AG08395 (cell line): ENCODE results near the gene PDE4D.

Experiments
- DNase-seq: peaks from one replicate; pipeline ENCODE4 v3.0.0; 2012; ENCODE audit warnings: mixed read lengths, low spot score

The PDE4D gene

GRCh38 chr5:59358005-59358861 is 535.3 kb downstream of the PDE4D start:
- no peak for DNase-seq

DNA sequence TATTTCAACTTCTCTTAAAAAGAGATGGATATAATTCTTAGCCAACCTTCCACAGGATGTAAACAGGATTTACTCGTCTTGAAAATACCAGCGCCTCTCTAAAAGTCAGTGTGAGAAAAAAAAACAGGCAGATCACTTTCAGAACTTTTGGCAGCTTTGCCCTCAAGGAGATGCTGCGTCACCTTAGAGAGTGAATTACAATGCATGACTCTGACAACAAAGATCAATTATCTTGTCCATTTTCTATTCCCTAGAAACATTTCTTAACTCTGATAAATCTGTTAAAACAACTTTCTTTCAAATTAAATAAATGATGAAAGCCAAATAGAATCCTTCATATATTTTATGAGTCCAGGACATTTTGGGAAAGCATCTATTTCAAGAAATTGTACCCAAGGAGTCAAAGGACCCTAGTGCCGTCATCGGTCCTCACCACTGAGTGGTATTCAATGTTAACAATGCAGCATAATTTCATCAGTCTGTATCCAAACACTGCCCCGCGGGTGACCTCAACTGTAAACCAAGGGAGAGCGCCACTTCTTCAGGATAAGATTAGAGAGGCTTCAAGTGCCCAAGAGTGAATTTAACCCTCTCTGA is 536.0 kb downstream of the PDE4D start:
- DNase-seq: no peak

- no peak for DNase-seq
Observed at GRCh38 chr5:59356813-59357380, 536.6 kb downstream of the PDE4D start.

GRCh38 chr5:59354811-59355210 is 538.7 kb downstream of the PDE4D start:
- DNase-seq: no peak

DNA sequence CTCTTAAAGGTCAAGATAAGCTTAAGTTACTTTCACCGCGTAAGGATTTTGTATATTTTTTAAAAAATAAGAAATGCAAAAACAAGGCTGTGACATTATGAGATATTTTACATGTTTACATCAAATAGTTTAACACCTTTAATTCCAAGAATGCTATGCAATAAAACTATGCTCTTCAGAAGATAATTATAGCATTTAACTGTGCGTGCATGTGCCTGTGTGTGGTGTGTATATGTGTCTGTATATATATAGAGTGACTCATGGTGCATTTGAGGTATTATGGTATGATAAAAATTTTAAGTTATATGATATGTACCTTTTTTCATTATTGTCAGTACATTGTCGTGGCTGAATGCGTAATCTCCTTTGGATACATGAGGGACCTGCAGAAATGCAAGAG is 539.3 kb downstream of the PDE4D start:
- DNase-seq: no peak

DNA sequence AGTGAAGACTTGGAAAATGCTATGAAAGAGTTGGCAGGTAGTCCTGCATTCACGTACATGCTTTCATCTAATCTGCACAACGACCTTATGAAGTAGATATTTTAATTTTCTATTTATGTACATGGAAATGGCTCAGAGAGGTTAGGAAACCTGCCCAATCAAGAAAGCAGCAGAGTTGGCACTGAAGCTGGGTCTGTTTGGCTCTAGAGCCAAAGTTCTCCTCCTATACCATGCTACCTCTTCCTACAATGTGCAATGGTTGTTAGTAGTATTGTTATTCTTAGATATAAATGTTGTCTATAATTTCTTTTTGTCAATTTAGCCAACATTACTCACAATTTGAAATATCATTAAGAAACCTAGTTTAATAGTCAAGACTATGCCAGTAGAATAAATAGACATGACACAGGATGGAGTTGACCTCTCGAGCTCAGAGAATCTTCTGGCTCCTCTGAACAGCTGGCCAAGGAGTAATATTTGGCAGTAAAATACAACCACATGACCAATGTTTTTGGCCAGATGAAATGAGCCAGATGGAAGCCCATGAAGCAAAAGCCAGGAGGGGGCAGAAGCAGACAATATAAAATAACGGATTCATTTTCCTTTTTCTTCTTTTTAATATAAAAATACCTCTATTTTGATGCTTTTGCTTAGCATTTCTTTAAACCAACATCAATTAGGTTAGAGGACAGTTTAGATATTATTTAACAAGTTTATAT is 542.3 kb downstream of the PDE4D start:
- no peak for DNase-seq

- DNase-seq: no peak
Observed at GRCh38 chr5:59348189-59348588, 545.3 kb downstream of the PDE4D start.

DNA sequence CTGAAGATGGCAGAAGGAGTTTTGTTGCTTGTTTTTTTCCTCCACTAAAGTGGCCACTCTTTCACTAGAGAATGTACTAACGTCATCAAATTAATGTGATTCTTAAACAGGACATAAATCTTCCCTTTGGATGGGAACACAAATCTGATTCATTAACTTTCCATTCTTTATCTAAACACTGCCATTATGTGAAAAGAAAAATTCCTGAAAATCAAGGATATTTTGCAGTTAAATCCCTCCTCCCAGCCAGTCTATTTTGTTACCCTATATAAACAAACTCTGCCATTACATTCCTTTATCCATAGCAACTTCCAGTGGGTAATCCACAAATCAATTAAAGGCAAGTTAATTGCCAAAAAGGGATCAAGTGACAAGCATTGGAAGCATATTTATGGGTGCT is 546.5 kb downstream of the PDE4D start:
- no peak for DNase-seq

GRCh38 chr5:59346514-59346913 is 547.0 kb downstream of the PDE4D start:
- DNase-seq: no peak

DNA sequence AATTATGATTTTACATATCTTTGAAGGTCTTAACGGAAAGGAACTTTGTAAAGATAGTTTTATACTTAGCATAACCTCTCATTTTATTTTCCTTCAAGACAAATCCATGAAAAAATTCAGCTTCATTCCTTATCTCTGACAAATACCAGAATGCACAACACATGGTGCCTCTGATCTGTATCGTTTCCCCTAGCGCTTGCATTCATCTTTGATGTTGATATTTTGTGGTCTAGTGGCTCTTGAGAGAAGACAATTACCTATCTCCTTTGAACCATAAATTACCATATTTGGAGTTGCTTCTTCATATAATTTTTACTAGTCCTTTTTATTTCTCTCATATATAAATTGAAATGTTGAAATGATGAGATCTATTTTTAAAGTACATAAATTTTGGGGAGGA is 551.3 kb downstream of the PDE4D start:
- DNase-seq: no peak

DNA sequence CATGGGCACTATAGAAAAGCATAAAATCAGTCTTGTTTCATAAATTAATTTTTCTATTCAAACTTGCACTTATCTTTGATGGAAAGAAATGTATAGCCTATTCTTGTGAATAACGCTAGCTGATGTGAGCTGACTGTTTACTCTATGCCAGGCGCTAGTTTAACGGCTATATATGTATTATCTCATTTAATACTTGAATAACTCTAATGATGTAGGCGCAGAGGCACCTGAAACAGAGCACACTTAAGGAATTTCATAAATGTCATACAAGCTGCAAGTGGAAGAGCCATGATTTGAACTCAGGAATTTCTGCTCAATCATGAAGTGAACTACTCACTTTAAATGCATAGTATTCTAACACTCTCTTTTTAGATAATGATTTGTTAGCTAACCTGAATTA is 551.8 kb downstream of the PDE4D start:
- no peak for DNase-seq

DNA sequence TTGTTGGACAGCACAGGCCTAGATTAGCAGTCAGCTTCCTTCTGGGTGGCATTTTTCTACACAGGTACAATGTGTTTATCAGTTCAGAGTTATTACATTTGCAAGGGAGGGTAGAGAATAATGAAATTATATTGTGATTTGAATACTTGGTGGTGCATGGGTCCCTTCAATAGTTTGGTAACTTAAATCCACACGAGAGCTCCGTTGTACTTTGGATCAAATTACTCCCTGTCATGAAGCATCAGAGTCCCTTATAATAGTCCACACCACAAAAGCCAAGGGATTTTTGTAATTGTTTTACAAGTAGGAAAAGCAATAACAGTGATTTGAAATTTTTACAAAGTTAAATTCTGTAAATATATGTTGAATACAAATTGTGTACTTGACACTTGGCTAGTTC is 552.4 kb downstream of the PDE4D start:
- DNase-seq: no peak

DNA sequence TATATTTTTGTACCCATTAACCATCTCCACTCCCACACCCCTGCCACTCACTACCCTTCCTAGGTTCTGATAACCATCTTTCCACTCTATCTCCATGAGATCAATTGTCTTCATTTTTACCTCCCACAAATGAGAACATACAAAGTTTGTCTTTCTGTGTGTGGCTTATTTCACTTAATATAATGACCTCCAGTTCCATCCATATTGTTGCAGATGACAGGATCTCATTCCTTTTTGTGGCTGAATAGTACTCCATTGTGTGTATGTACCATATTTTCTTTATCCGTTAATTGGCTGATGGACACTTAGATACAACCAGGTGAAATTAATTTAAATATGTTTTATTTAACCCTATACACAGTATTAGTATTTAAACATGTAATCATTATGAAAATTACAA is 552.9 kb downstream of the PDE4D start:
- DNase-seq: no peak

DNA sequence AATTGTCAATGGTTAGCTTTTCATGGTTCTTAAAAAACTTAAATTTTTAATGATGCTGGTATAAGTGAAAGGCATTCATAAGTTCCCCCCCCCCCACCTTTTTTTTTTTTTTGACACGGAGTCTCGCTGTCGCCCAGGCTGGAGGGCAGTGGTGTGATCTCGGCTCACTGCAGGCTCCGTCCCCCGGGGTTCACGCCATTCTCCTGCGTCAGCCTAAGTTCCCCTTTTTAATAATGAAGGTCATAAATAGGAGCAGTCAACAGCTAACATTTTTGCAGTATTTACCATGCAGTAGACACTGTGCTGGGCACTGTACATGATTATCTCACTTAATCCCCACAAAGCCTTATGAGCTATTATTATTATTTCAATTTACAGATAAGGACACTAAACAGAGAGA is 556.3 kb downstream of the PDE4D start:
- no peak for DNase-seq

DNA sequence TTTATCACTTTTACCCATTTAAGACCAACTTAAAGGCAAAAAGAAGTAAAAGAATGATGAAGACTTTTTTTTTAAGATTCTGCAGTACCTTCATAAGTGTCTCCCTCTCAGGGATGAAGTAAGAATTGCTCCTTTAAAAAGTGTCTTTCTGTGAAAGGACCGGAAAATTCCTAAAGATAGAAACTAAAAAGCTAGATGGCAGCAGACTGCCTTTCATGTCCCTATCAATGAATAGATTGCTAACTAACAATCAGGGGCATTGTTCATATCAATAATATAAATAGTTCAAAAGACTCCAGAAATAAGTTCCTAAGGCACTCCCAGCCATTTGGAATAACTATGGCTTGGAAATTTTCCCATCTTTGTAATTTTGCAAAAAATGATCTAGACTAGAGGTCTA is 558.0 kb downstream of the PDE4D start:
- no peak for DNase-seq

- no peak for DNase-seq
Observed at GRCh38 chr5:59333416-59333815, 560.1 kb downstream of the PDE4D start.

- no peak for DNase-seq
Observed at GRCh38 chr5:59332236-59332973, 561.1 kb downstream of the PDE4D start.

DNA sequence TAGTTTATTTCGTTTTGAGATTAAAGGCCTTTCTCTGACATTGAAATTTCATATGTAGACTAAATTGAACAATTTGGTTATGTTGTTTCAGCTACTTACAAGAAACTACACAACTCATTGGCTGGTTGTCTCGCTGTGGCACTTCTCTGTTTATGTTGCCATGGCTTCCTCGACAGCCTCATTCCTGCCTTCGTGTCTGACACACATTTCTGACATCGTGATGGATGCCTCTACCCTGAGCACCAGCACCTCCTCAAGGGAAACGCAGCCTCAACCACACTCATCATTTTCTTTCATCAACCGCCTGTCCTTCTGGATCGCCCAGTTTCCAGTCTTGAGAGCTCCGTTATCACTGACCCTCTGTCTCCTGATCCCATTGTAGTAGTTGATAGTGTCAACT is 562.8 kb downstream of the PDE4D start:
- DNase-seq: no peak

GRCh38 chr5:59328709-59329296 is 564.7 kb downstream of the PDE4D start:
- DNase-seq: no peak

DNA sequence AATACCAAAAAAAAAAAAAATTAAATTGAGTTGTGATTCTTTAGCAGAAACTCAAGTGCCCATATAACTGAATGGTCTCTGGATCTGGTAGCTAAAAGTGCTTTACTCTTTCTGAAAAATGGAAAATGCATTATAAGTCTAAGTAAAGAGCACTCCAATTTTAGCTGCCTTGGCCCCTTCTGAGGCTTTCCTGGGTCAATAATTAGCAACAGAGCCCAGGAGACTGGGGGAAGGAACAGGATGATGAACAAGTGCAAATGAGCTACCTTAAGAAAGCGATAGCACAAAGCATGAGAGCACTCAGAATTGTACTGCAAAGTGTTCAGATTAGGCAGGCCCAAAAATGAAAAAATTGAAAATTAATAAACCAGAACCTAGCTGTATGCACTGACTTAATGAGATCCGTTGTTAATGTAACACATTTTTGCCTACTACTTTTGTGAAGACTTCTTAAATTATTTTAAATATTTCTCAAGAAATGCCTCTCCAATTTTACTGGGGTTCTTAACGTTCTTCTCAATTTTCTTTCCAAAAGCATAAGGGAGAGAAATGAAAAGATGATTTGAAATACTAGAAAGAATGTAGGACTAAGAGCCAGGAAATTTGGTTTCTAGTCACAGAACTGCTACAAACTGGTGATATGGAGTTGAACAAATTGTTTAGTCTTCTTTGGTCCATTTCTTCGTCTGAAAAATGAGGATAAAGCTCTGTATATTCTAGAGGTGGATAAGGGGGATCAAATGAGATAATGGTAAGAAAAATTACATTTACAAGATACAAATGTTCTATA is 566.1 kb downstream of the PDE4D start:
- DNase-seq: no peak

- DNase-seq: no peak
Observed at GRCh38 chr5:59326596-59326995, 566.9 kb downstream of the PDE4D start.
